Temporal lobe (tissue), 1 donor: ENCODE data around the gene NAIF1. TPM values are rescaled to one million over a fixed set of nuclear protein-coding genes. Genes with fewer than 3 reads are reported as not detected.

ENCODE experiments used
- total RNA-seq: library from RNA; depleted of rRNA; stranded (reverse); fragments of >200 nt; gene quantifications from one replicate; pipeline ENCODE4 v1.2.3, GENCODE V29; 2014

Gene NAIF1
- total RNA-seq, 1 donor from 2014 or later, result 5.2 TPM

Other genes with a start within 250 kb of the NAIF1 start
- gene ENG, start 212.7 kb downstream of the NAIF1 start, total RNA-seq, result 4.2 TPM
- gene AK1, start 189.6 kb downstream of the NAIF1 start, total RNA-seq, result 25.3 TPM
- 25.6 TPM for gene ST6GALNAC6, start 167.7 kb downstream of the NAIF1 start, total RNA-seq
- 7.4 TPM for gene ST6GALNAC4, start 150.3 kb downstream of the NAIF1 start, total RNA-seq
- 1.2 TPM for gene PIP5KL1, start 136.5 kb downstream of the NAIF1 start, total RNA-seq
- gene DPM2, start 129.5 kb downstream of the NAIF1 start, total RNA-seq, result 10.1 TPM
- gene EEIG1, start 86.3 kb downstream of the NAIF1 start, total RNA-seq, result 5.2 TPM
- 26.6 TPM for gene SLC25A25, start 912 bp upstream of the NAIF1 start, total RNA-seq
- 40.1 TPM for gene PTGES2, start 60.4 kb upstream of the NAIF1 start, total RNA-seq
- 0.25 TPM for gene LCN2, start 82.1 kb upstream of the NAIF1 start, total RNA-seq
- 44.7 TPM for gene BBLN, start 92.9 kb upstream of the NAIF1 start, total RNA-seq
- gene CIZ1, start 124.3 kb upstream of the NAIF1 start, total RNA-seq, result 23.6 TPM
- 108 TPM for gene DNM1, start 136.1 kb upstream of the NAIF1 start, total RNA-seq
- gene GOLGA2, start 208.7 kb upstream of the NAIF1 start, total RNA-seq, result 42.5 TPM
- gene SWI5, start 209.0 kb upstream of the NAIF1 start, total RNA-seq, result 8.4 TPM